Upper lobe of left lung (tissue), 4 donors: ENCODE results near the gene ANO4.

Source experiments
- EP300 ChIP-seq, 4 donors: sonication (generic); formaldehyde crosslinking; IDR thresholded peaks; one replicate each; pipeline ENCODE4 v1.5.1; 2017; ENCODE audit warnings: antibody characterized with exemption in 4 of 4, control low read depth in 2 of 4
- POLR2A ChIP-seq, 4 donors: fragments of 450-650 bp; IDR thresholded peaks; one replicate each; pipeline ENCODE4 v1.5.1; 2016 to 2017; ENCODE audit warnings: antibody characterized with exemption in 4 of 4, mild to moderate bottlenecking in 2 of 4
- POLR2AphosphoS5 ChIP-seq, 2 donors: sonication (generic); formaldehyde crosslinking; IDR thresholded peaks; one replicate each; pipeline ENCODE4 v1.5.1; 2017; ENCODE audit warnings: antibody characterized with exemption in 2 of 2
- TF ChIP-seq, protein P1 (sequence below), 6 experiments: fragments of 450-650 bp in 4 of 6; fragments of 200-600 bp in 2 of 6; sonication (generic) in 2 of 6; IDR thresholded peaks; one replicate each; pipeline ENCODE4 v1.5.1; 2016 to 2019; ENCODE audit warnings: antibody characterized with exemption in 6 of 6

- TF ChIP-seq, protein P1, sequence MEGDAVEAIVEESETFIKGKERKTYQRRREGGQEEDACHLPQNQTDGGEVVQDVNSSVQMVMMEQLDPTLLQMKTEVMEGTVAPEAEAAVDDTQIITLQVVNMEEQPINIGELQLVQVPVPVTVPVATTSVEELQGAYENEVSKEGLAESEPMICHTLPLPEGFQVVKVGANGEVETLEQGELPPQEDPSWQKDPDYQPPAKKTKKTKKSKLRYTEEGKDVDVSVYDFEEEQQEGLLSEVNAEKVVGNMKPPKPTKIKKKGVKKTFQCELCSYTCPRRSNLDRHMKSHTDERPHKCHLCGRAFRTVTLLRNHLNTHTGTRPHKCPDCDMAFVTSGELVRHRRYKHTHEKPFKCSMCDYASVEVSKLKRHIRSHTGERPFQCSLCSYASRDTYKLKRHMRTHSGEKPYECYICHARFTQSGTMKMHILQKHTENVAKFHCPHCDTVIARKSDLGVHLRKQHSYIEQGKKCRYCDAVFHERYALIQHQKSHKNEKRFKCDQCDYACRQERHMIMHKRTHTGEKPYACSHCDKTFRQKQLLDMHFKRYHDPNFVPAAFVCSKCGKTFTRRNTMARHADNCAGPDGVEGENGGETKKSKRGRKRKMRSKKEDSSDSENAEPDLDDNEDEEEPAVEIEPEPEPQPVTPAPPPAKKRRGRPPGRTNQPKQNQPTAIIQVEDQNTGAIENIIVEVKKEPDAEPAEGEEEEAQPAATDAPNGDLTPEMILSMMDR (IDR thresholded peaks at IDR 0.05), result no peak
- TF ChIP-seq POLR2A (IDR thresholded peaks at IDR 0.05) (no peak), POLR2AphosphoS5 (IDR thresholded peaks at IDR 0.05) (no peak), EP300 (IDR thresholded peaks at IDR 0.05) (no peak)
Observed at GRCh38 chr12:100942984-100943749, 148.6 kb downstream of the ANO4 start.
